T-helper 17 cell (primary cell): ENCODE data around the gene POC1B. TPM values are rescaled to one million over a fixed set of nuclear protein-coding genes. Genes with fewer than 3 reads are reported as not detected.

Experiments
- ATAC-seq: fragments of 150-1000 bp; cut with Tn5 transposase; 2 replicates; pipeline ENCODE4 v1.10.0; 2021; ENCODE audit warnings: mild to moderate bottlenecking, moderate library complexity
- DNase-seq, 3 donors: peaks; one replicate each; pipeline versions ENCODE4 v3.0.0 to v3.0.0-alpha.2; 2020 to 2021
- H3K9me3 ChIP-seq: one replicate; pipeline ENCODE4 v1.7.0; 2013; ENCODE audit warnings: low read length, mild to moderate bottlenecking; ENCODE audit not compliant: control insufficient read depth, poor library complexity, severe bottlenecking
- H3K27ac Mint-ChIP-seq: one replicate; pipeline ENCODE4 v1.8.0; 2022; ENCODE audit warnings: mild to moderate bottlenecking, moderate library complexity, mixed read lengths
- H3K27me3 Mint-ChIP-seq: one replicate; pipeline ENCODE4 v1.8.0; 2022; ENCODE audit warnings: mixed read lengths
- H3K36me3 Mint-ChIP-seq: one replicate; pipeline ENCODE4 v1.8.0; 2022; ENCODE audit warnings: low read depth, mixed read lengths
- H3K4me1 Mint-ChIP-seq: one replicate; pipeline ENCODE4 v1.8.0; 2022; ENCODE audit warnings: mild to moderate bottlenecking, mixed read lengths
- H3K4me3 Mint-ChIP-seq: one replicate; pipeline ENCODE4 v1.8.0; 2022; ENCODE audit warnings: mild to moderate bottlenecking, moderate library complexity, mixed read lengths
- total RNA-seq, 4 donors: library from RNA in 2 of 4; stranded (reverse) in 2 of 4; gene quantifications; one replicate each; pipeline ENCODE4 v1.2.3 and lab custom pipeline; 2022 to 2026

The POC1B gene
- total RNA-seq, 2 donors from 2014 or later = 18.2 to 22.0 TPM

- DNase-seq = no peak
- no peaks in the 10 kb centered on the region for H3K9me3 ChIP-seq
- no peak overlapping the region for H3K4me3 Mint-ChIP-seq
- peaks cover 21% of the 10 kb centered on the region for H3K4me1 Mint-ChIP-seq
- no peaks in the 10 kb centered on the region for H3K27me3 Mint-ChIP-seq
- H3K36me3 Mint-ChIP-seq = peaks cover 9% of the 10 kb centered on the region
- H3K27ac Mint-ChIP-seq = no peak overlapping the region
- ATAC-seq = no peak
These were observed 26.0 kb downstream of the POC1B start for GRCh38 chr12:89499857-89500256.

- H3K36me3 Mint-ChIP-seq = peaks cover 11% of the 10 kb centered on the region
- H3K4me1 Mint-ChIP-seq = peaks cover 33% of the 10 kb centered on the region
- no peak for DNase-seq
- no peak for ATAC-seq
- H3K4me3 Mint-ChIP-seq = no peak overlapping the region
- H3K27ac Mint-ChIP-seq = no peak overlapping the region
- H3K9me3 ChIP-seq = no peaks in the 10 kb centered on the region
- H3K27me3 Mint-ChIP-seq = no peaks in the 10 kb centered on the region
These were observed 28.4 kb downstream of the POC1B start for GRCh38 chr12:89497467-89497866.

- H3K4me3 Mint-ChIP-seq = no peak overlapping the region
- no peaks in the 10 kb centered on the region for H3K9me3 ChIP-seq
- no peak overlapping the region for H3K27ac Mint-ChIP-seq
- H3K4me1 Mint-ChIP-seq = peaks cover 28% of the 10 kb centered on the region
- DNase-seq (no peak), ATAC-seq (no peak)
- no peaks in the 10 kb centered on the region for H3K27me3 Mint-ChIP-seq
- H3K36me3 Mint-ChIP-seq = peaks cover 11% of the 10 kb centered on the region
These were observed 28.8 kb downstream of the POC1B start for GRCh38 chr12:89497005-89497404.

- H3K4me1 Mint-ChIP-seq = peaks cover 24% of the 10 kb centered on the region
- no peaks in the 10 kb centered on the region for H3K27me3 Mint-ChIP-seq
- peak; percentile 50 for ATAC-seq
- no peak overlapping the region for H3K4me3 Mint-ChIP-seq
- no peaks in the 10 kb centered on the region for H3K9me3 ChIP-seq
- peaks cover 10% of the 10 kb centered on the region for H3K36me3 Mint-ChIP-seq
- H3K27ac Mint-ChIP-seq = peak overlapping the region; percentile 35
- no peak for DNase-seq
These were observed 31.2 kb downstream of the POC1B start for GRCh38 chr12:89494411-89495231.

- Mint-ChIP-seq H3K36me3 (peaks cover 7% of the 10 kb centered on the region), H3K27me3 (no peaks in the 10 kb centered on the region), H3K4me3 (no peak overlapping the region), H3K27ac (no peak overlapping the region), H3K4me1 (peaks cover 21% of the 10 kb centered on the region)
- ATAC-seq (no peak), DNase-seq (no peak)
- no peaks in the 10 kb centered on the region for H3K9me3 ChIP-seq
These were observed 32.1 kb downstream of the POC1B start for GRCh38 chr12:89493670-89494302.

GRCh38 chr12:89492883-89493282 lies 33.0 kb downstream of the POC1B start:
- H3K9me3 ChIP-seq = no peaks in the 10 kb centered on the region
- Mint-ChIP-seq H3K4me3 (no peak overlapping the region), H3K4me1 (peaks cover 21% of the 10 kb centered on the region), H3K27me3 (no peaks in the 10 kb centered on the region), H3K36me3 (peaks cover 5% of the 10 kb centered on the region), H3K27ac (no peak overlapping the region)
- no peak for DNase-seq
- ATAC-seq = no peak

- no peak for ATAC-seq
- Mint-ChIP-seq H3K4me3 (no peak overlapping the region), H3K4me1 (peaks cover 25% of the 10 kb centered on the region), H3K27ac (no peak overlapping the region), H3K36me3 (peaks cover 9% of the 10 kb centered on the region), H3K27me3 (no peaks in the 10 kb centered on the region)
- DNase-seq = no peak
- H3K9me3 ChIP-seq = no peaks in the 10 kb centered on the region
These were observed 34.9 kb downstream of the POC1B start for GRCh38 chr12:89490922-89491321.

GRCh38 chr12:89486264-89486663 lies 39.6 kb downstream of the POC1B start:
- DNase-seq (no peak), ATAC-seq (no peak)
- Mint-ChIP-seq H3K36me3 (peaks cover 11% of the 10 kb centered on the region), H3K4me3 (no peak overlapping the region), H3K27me3 (no peaks in the 10 kb centered on the region), H3K4me1 (peaks cover 17% of the 10 kb centered on the region), H3K27ac (peak overlapping the region; percentile 39)
- no peaks in the 10 kb centered on the region for H3K9me3 ChIP-seq

GRCh38 chr12:89484470-89484869 lies 41.4 kb downstream of the POC1B start:
- DNase-seq = no peak
- H3K27ac Mint-ChIP-seq = peak overlapping the region; percentile 37
- no peak for ATAC-seq

GRCh38 chr12:89481213-89481914 lies 44.5 kb downstream of the POC1B start:
- H3K27ac Mint-ChIP-seq = peak overlapping the region; percentile 12

More at GRCh38 chr12:89484470-89484869, 41.4 kb downstream of the POC1B start:
- Mint-ChIP-seq H3K4me1 (peaks cover 21% of the 10 kb centered on the region), H3K27me3 (no peaks in the 10 kb centered on the region), H3K4me3 (no peak overlapping the region), H3K36me3 (peaks cover 11% of the 10 kb centered on the region)
- H3K9me3 ChIP-seq = no peaks in the 10 kb centered on the region

GRCh38 chr12:89479982-89480381 lies 45.9 kb downstream of the POC1B start:
- H3K27me3 Mint-ChIP-seq = no peaks in the 10 kb centered on the region
- H3K27ac Mint-ChIP-seq = no peak overlapping the region
- no peak overlapping the region for H3K4me3 Mint-ChIP-seq
- DNase-seq (no peak), ATAC-seq (no peak)
- peaks cover 31% of the 10 kb centered on the region for H3K4me1 Mint-ChIP-seq
- H3K36me3 Mint-ChIP-seq = peaks cover 6% of the 10 kb centered on the region
- no peaks in the 10 kb centered on the region for H3K9me3 ChIP-seq

More at GRCh38 chr12:89481213-89481914, 44.5 kb downstream of the POC1B start:
- Mint-ChIP-seq H3K4me1 (peaks cover 34% of the 10 kb centered on the region), H3K36me3 (peaks cover 11% of the 10 kb centered on the region), H3K4me3 (no peak overlapping the region), H3K27me3 (no peaks in the 10 kb centered on the region)
- no peak for ATAC-seq
- DNase-seq = no peak
- no peaks in the 10 kb centered on the region for H3K9me3 ChIP-seq

GRCh38 chr12:89477633-89478279 lies 48.1 kb downstream of the POC1B start:
- Mint-ChIP-seq H3K4me3 (peak overlapping the region; percentile 58), H3K27me3 (no peaks in the 10 kb centered on the region), H3K27ac (peak overlapping the region; percentile 92), H3K4me1 (peaks cover 34% of the 10 kb centered on the region), H3K36me3 (peaks cover 3% of the 10 kb centered on the region)
- ATAC-seq (peak; percentile 75), DNase-seq (no peak)
- no peaks in the 10 kb centered on the region for H3K9me3 ChIP-seq
